WTC11 (cell line): Measurements from ENCODE around the gene SLC25A26. TPM values are rescaled to one million over a fixed set of nuclear protein-coding genes. Genes with fewer than 3 reads are reported as not detected.

ENCODE experiments used
- ATAC-seq: fragments of 200-7000 bp; cut with Tn5 transposase; 2 replicates; pipeline ENCODE4 v1.10.0; 2021; ENCODE audit warnings: mild to moderate bottlenecking, moderate library complexity
- CTCF ChIA-PET: fragments of 300-600 bp; sonication (Branson Sonifier 250); formaldehyde crosslinking; loops from one replicate; lab custom pipeline; 2021; ENCODE audit warnings: antibody characterized with exemption; lab: Charles Lee
- POLR2A ChIA-PET: fragments of 350-600 bp; sonication (Branson Sonifier 250); formaldehyde crosslinking; loops from one replicate; lab custom pipeline; 2021; ENCODE audit warnings: antibody characterized with exemption; lab: Charles Lee
- DNase-seq: peaks from one replicate; pipeline ENCODE4 v3.0.0; 2021; ENCODE audit warnings: low spot score
- H3K27ac Mint-ChIP-seq: 2 replicates; pipeline ENCODE4 v1.8.0; 2021; ENCODE audit warnings: mixed read lengths
- H3K27me3 Mint-ChIP-seq: 2 replicates; pipeline ENCODE4 v1.8.0; 2021; ENCODE audit warnings: low read depth, mild to moderate bottlenecking, moderate library complexity, mixed read lengths
- H3K36me3 Mint-ChIP-seq: 2 replicates; pipeline ENCODE4 v1.8.0; 2021; ENCODE audit warnings: mixed read lengths
- H3K4me1 Mint-ChIP-seq: 2 replicates; pipeline ENCODE4 v1.8.0; 2022; ENCODE audit warnings: mixed read lengths
- H3K4me3 Mint-ChIP-seq: 2 replicates; pipeline ENCODE4 v1.8.0; 2021; ENCODE audit warnings: mild to moderate bottlenecking, moderate library complexity, mixed read lengths
- H3K9me3 Mint-ChIP-seq: 2 replicates; pipeline ENCODE4 v1.8.0; 2021; ENCODE audit warnings: mixed read lengths
- AFF4 ChIP-seq: sonication (generic); formaldehyde crosslinking; IDR thresholded peaks from 2 replicates; pipeline ENCODE4 v1.8.1; 2023; ENCODE audit warnings: mild to moderate bottlenecking, missing genetic modification reagents, borderline replicate concordance
- CREM ChIP-seq: sonication (generic); formaldehyde crosslinking; IDR thresholded peaks from 2 replicates; pipeline ENCODE4 v1.8.1; 2022; ENCODE audit warnings: mild to moderate bottlenecking, missing genetic modification reagents, moderate library complexity
- EMX1 ChIP-seq: fragments of 250-450 bp; sonication (Bioruptor Pico); IDR thresholded peaks from 2 replicates; pipeline ENCODE4 v1.8.0; 2021; ENCODE audit warnings: mild to moderate bottlenecking
- ESRRA ChIP-seq: sonication (generic); formaldehyde crosslinking; IDR thresholded peaks from 2 replicates; pipeline ENCODE4 v1.8.1; 2022; ENCODE audit warnings: mild to moderate bottlenecking, missing genetic modification reagents, borderline replicate concordance
- ETV6 ChIP-seq: sonication (generic); formaldehyde crosslinking; IDR thresholded peaks from 2 replicates; pipeline ENCODE4 v1.8.1; 2022; ENCODE audit warnings: mild to moderate bottlenecking, missing genetic modification reagents
- GABPB1 ChIP-seq: sonication (generic); formaldehyde crosslinking; IDR thresholded peaks from 2 replicates; pipeline ENCODE4 v1.8.1; 2023; ENCODE audit warnings: mild to moderate bottlenecking, missing genetic modification reagents
- HMGA2 ChIP-seq: fragments of 250-450 bp; sonication (Bioruptor Pico); IDR thresholded peaks from 2 replicates; pipeline ENCODE4 v1.4.0; 2021; ENCODE audit warnings: mild to moderate bottlenecking, moderate library complexity
- HMGXB4 ChIP-seq: sonication (generic); formaldehyde crosslinking; IDR thresholded peaks from 2 replicates; pipeline ENCODE4 v1.8.1; 2023; ENCODE audit warnings: mild to moderate bottlenecking, moderate library complexity, missing genetic modification reagents
- NFYB ChIP-seq: sonication (generic); formaldehyde crosslinking; conservative IDR thresholded peaks from 2 replicates; pipeline ENCODE4 v1.8.0; 2022; ENCODE audit warnings: low read depth, missing genetic modification reagents
- NR1H2 ChIP-seq: sonication (generic); formaldehyde crosslinking; IDR thresholded peaks from 2 replicates; pipeline ENCODE4 v1.9.0; 2021; ENCODE audit warnings: mild to moderate bottlenecking, moderate library complexity, missing genetic modification reagents
- NR2C2 ChIP-seq: sonication (generic); formaldehyde crosslinking; IDR thresholded peaks from 2 replicates; pipeline ENCODE4 v1.8.0; 2022; ENCODE audit warnings: mild to moderate bottlenecking, missing genetic modification reagents
- PREB ChIP-seq: sonication (generic); formaldehyde crosslinking; IDR thresholded peaks from 2 replicates; pipeline ENCODE4 v1.8.1; 2022; ENCODE audit warnings: mild to moderate bottlenecking, missing genetic modification reagents, moderate library complexity, borderline replicate concordance
- RORB ChIP-seq: fragments of 250-450 bp; sonication (Bioruptor Pico); IDR thresholded peaks from 2 replicates; pipeline ENCODE4 v1.9.0; 2021; ENCODE audit warnings: mild to moderate bottlenecking
- TCF7 ChIP-seq: sonication (generic); formaldehyde crosslinking; IDR thresholded peaks from 2 replicates; pipeline ENCODE4 v1.8.0; 2022; ENCODE audit warnings: mild to moderate bottlenecking, low read depth, missing genetic modification reagents, moderate library complexity
- ZMAT4 ChIP-seq: fragments of 250-450 bp; sonication (Bioruptor Pico); IDR thresholded peaks from 2 replicates; pipeline ENCODE4 v1.9.0; 2021; ENCODE audit warnings: mild to moderate bottlenecking
- ZNF232 ChIP-seq: sonication (generic); formaldehyde crosslinking; IDR thresholded peaks from 2 replicates; pipeline ENCODE4 v1.8.0; 2022; ENCODE audit warnings: mild to moderate bottlenecking, missing genetic modification reagents
- ZNF425 ChIP-seq: fragments of 250-450 bp; sonication (Bioruptor Pico); conservative IDR thresholded peaks from 2 replicates; pipeline ENCODE4 v1.9.0; 2021; ENCODE audit warnings: mild to moderate bottlenecking
- total RNA-seq: library from RNA; stranded (reverse); gene quantifications from 3 replicates; pipeline ENCODE4 v1.2.3, GENCODE V29; 2021
- TF ChIP-seq, protein P1 (sequence below): sonication (generic); formaldehyde crosslinking; IDR thresholded peaks from 2 replicates; pipeline ENCODE4 v1.8.1; 2022; ENCODE audit warnings: missing genetic modification reagents, borderline replicate concordance
- TF ChIP-seq, protein P2 (sequence below): sonication (generic); formaldehyde crosslinking; IDR thresholded peaks from 2 replicates; pipeline ENCODE4 v1.8.1; 2023; ENCODE audit warnings: mild to moderate bottlenecking, missing genetic modification reagents, moderate library complexity
- TF ChIP-seq, protein P3 (sequence below): fragments of 250-450 bp; sonication (Bioruptor Pico); IDR thresholded peaks from 2 replicates; pipeline ENCODE4 v2.1.2; 2022; ENCODE audit warnings: mild to moderate bottlenecking, moderate library complexity
- TF ChIP-seq, protein P4 (sequence below): sonication (generic); formaldehyde crosslinking; IDR thresholded peaks from 2 replicates; pipeline ENCODE4 v1.8.0; 2022; ENCODE audit warnings: mild to moderate bottlenecking, missing genetic modification reagents

The SLC25A26 gene
- total RNA-seq, 1 experiment from 2014 or later, result 29.1 TPM

DNA sequence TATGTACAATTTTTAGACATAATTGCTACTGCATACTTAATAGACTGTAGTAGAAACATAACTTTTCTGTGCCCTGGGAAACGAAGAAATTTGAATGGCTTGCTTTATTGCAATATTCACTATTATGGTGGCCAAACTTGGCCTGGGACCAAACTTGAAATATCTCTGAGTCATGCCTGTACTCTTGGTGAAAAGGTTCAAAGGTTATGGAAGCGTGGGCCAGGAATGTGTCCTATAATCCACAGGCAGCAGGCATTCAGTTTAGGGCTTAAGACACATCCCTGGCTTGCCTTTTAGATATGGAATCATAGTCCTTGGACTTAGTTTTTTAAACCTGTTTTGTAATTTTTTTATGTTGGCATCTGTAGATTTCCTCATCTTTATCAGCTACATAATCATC lies 155.8 kb downstream of the SLC25A26 start:
- ChIA-PET CTCF (no interaction called here), POLR2A (no interaction called here)
- peaks cover 15% of the 10 kb centered on the region for H3K4me1 Mint-ChIP-seq
- no peak overlapping the region for H3K4me3 Mint-ChIP-seq
- ATAC-seq (no peak), DNase-seq (no peak)
- peaks cover 58% of the 10 kb centered on the region for H3K36me3 Mint-ChIP-seq
- TF ChIP-seq, protein P1, sequence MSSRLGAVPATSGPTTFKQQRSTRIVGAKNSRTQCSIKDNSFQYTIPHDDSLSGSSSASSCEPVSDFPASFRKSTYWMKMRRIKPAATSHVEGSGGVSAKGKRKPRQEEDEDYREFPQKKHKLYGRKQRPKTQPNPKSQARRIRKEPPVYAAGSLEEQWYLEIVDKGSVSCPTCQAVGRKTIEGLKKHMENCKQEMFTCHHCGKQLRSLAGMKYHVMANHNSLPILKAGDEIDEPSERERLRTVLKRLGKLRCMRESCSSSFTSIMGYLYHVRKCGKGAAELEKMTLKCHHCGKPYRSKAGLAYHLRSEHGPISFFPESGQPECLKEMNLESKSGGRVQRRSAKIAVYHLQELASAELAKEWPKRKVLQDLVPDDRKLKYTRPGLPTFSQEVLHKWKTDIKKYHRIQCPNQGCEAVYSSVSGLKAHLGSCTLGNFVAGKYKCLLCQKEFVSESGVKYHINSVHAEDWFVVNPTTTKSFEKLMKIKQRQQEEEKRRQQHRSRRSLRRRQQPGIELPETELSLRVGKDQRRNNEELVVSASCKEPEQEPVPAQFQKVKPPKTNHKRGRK (CRISPR knock-in tag), result no peak
- TF ChIP-seq, protein P2, sequence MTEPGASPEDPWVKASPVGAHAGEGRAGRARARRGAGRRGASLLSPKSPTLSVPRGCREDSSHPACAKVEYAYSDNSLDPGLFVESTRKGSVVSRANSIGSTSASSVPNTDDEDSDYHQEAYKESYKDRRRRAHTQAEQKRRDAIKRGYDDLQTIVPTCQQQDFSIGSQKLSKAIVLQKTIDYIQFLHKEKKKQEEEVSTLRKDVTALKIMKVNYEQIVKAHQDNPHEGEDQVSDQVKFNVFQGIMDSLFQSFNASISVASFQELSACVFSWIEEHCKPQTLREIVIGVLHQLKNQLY (CRISPR knock-in tag), result no peak
- TF ChIP-seq NFYB (CRISPR knock-in tag), result no peak
- TF ChIP-seq AFF4 (CRISPR knock-in tag), result no peak
- no peaks in the 10 kb centered on the region for H3K27me3 Mint-ChIP-seq
- H3K9me3 Mint-ChIP-seq, result no peaks in the 10 kb centered on the region
- no peak overlapping the region for H3K27ac Mint-ChIP-seq

GRCh38 chr3:66377800-66378199 lies 157.0 kb downstream of the SLC25A26 start:
- ATAC-seq (no peak), DNase-seq (no peak)
- Mint-ChIP-seq H3K27ac (peak overlapping the region; percentile 79), H3K4me3 (no peak overlapping the region), H3K36me3 (peaks cover 70% of the 10 kb centered on the region), H3K4me1 (peaks cover 15% of the 10 kb centered on the region), H3K27me3 (no peaks in the 10 kb centered on the region), H3K9me3 (no peaks in the 10 kb centered on the region)
- POLR2A ChIA-PET, result interaction anchor here (1.3 kb wide), 1 partner anchor 99 kb away, joined by 3 read pairs; no protein-coding TSS in a partner anchor
- CTCF ChIA-PET, result interaction anchor here (0.8 to 2.1 kb wide), 26 partner anchors 10 to 556 kb away, joined by 3 to 17 read pairs (median 6); no protein-coding TSS in a partner anchor
- TF ChIP-seq RORB (CRISPR knock-in tag) (no peak), HMGXB4 (CRISPR knock-in tag) (no peak), HMGA2 (no peak), ZNF425 (CRISPR knock-in tag) (no peak), ESRRA (CRISPR knock-in tag) (no peak), TCF7 (CRISPR knock-in tag) (no peak), CREM (CRISPR knock-in tag) (no peak), ZMAT4 (CRISPR knock-in tag) (no peak), ZNF232 (CRISPR knock-in tag) (no peak), PREB (no peak), NR2C2 (CRISPR knock-in tag) (no peak), NR1H2 (no peak), ETV6 (CRISPR knock-in tag) (no peak), EMX1 (CRISPR knock-in tag) (no peak), GABPB1 (CRISPR knock-in tag) (no peak)
- TF ChIP-seq, protein P3, sequence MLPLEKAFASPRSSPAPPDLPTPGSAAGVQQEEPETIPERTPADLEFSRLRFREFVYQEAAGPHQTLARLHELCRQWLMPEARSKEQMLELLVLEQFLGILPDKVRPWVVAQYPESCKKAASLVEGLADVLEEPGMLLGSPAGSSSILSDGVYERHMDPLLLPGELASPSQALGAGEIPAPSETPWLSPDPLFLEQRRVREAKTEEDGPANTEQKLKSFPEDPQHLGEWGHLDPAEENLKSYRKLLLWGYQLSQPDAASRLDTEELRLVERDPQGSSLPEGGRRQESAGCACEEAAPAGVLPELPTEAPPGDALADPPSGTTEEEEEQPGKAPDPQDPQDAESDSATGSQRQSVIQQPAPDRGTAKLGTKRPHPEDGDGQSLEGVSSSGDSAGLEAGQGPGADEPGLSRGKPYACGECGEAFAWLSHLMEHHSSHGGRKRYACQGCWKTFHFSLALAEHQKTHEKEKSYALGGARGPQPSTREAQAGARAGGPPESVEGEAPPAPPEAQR, result no peak
- TF ChIP-seq, protein P4, sequence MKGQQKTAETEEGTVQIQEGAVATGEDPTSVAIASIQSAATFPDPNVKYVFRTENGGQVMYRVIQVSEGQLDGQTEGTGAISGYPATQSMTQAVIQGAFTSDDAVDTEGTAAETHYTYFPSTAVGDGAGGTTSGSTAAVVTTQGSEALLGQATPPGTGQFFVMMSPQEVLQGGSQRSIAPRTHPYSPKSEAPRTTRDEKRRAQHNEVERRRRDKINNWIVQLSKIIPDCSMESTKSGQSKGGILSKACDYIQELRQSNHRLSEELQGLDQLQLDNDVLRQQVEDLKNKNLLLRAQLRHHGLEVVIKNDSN (CRISPR knock-in tag), result no peak
